HG03571 (cell line): Measurements from ENCODE around the gene UPK3BL2.
A peak's percentile ranks its signal among the peaks of the same experiment; 100 is the strongest.
"Not testable (repeated sequence)": the region's sequence is repeated elsewhere in the genome, so short reads cannot be mapped to it uniquely, and the experiment has no call there.

ENCODE experiments used
- ATAC-seq: cut with Tn5 transposase; IDR thresholded peaks from one replicate; pipeline ENCODE4 v1.9.1; 2021; ENCODE audit not compliant: unreplicated experiment

UPK3BL2 gene, protein sequence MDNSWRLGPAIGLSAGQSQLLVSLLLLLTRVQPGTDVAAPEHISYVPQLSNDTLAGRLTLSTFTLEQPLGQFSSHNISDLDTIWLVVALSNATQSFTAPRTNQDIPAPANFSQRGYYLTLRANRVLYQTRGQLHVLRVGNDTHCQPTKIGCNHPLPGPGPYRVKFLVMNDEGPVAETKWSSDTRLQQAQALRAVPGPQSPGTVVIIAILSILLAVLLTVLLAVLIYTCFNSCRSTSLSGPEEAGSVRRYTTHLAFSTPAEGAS

DNA sequence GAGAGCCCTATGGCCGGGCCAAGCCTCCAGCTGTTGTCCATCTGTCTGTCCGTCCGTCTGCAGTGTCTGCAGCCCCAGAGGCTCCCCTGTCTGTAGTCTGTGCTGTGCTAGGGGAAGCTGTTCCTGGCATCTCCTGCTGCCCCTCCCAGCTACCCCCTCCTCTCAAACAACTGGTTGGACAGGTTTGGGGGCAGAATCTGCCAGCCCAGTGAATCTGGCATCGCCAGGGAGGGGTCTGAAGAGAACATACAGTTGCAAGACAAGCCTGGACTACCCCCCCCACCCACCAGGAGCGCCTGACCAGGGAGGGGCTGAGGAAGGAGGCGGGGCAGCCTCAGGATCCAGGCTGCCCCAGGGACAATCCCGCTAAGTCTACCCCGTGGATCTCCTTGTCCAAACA is at the start of gene UPK3BL2:
Gene UPK3BL2 (minus strand): TSS at position 101 of the 400 bp plus-strand sequence. CDS start 60 bp downstream, at position 41.
- not testable (repeated sequence) for ATAC-seq

DNA sequence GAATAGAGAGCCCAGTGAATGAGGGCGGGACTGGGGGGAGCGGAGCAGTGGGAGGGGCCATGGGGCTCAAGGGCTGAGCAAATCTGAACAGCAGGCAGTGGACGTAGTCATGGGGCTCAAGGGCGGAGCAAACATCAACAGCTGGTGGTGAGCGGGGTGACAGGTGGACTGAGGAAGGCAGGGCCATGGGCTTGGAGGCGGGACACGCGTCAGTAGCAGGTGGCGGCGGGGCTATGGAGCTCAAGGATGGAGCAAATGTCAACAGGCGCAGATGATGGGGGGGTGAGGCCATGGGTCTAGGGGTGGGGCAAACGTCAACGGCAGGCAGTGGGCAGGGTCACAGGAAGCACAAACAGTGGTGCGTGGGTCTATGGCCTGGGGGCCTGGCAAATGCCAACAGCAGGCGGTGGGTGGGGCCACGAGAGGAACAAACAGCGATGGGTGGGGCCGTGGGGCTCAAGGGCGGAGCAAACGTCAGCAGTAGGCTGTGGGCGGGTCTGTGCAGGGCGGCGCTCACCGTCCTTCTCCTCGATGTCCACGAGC is 49.1 kb upstream of the UPK3BL2 start:
- ATAC-seq = peak; percentile 44

DNA sequence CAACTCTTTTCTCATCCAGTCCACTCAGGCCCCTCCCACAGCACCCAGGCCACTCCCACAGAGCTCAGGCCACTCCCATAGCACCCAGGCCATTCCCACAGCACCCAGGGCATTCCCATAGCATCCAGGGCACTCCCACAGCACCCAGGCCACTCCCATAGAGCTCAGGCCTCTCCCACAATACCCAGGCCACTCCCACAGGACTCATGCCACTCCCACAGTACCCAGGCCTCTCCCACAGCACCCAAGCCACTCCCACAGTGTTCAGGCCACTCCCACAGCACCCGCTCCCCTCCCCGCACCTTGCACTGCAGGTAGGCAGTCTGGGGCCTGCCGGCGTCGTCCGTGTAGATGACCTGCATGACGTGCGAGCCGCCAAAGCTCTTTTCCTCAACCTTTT is 46.4 kb upstream of the UPK3BL2 start:
- peak; percentile 50 for ATAC-seq

DNA sequence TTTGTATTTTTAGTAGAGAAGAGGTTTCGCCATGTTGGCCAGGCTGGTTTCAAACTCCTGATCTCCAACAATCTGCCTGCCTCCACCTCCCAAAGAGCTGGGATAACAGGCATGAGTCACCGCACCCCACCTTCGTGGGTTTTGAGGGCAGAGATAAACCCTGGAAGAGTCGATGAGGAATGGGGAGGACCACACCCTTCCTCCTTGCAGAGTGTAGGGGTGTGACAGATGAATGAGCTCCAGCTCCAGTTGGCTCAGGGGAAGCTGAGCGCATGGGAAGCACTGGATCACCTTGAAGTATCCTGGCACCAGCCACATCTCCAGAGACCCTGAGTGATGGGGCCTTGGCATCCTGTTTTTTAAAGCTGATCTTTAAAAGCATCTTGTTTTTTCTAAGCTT is 40.0 kb upstream of the UPK3BL2 start:
- ATAC-seq = not testable (repeated sequence)

DNA sequence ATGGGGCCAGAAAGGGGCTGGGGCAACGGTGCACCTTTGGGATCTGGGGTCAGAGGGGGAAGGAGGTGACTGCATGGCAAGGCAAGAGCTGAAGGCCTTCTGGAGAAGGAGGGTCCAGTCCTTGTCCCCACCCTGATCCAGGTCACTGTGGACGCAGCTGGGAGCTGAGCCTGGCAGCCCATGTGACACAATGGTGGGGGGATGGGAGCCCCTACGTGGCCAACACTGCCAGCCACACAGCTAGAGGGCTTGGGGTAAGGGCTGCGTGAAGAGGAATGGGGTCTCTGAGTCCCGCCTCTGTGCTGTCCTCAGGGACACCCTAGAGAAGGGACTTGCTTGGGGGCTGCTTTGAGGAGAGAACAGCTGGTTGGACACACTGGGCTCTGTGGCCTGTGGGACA is 38.2 kb upstream of the UPK3BL2 start:
- ATAC-seq = not testable (repeated sequence)

DNA sequence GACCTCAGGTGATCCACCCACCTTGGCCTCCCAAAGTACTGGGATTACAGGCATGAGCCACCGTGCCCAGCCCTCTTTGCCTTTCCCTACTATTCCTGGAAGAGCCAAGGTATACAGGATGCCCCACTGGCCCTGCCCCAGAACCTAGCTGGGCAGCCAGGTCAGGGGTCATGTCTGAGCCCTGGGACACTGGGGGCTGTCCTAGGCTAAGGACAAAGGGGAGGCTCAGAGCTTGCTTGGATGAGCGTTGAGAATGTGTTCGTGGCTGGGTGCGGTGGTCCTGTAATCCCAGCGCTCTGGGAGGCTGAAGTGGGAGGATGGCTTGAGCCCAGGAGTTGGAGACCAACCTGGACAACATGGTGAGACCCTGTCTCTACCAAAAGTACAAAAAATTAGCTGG is 35.0 kb upstream of the UPK3BL2 start:
- ATAC-seq = not testable (repeated sequence)

DNA sequence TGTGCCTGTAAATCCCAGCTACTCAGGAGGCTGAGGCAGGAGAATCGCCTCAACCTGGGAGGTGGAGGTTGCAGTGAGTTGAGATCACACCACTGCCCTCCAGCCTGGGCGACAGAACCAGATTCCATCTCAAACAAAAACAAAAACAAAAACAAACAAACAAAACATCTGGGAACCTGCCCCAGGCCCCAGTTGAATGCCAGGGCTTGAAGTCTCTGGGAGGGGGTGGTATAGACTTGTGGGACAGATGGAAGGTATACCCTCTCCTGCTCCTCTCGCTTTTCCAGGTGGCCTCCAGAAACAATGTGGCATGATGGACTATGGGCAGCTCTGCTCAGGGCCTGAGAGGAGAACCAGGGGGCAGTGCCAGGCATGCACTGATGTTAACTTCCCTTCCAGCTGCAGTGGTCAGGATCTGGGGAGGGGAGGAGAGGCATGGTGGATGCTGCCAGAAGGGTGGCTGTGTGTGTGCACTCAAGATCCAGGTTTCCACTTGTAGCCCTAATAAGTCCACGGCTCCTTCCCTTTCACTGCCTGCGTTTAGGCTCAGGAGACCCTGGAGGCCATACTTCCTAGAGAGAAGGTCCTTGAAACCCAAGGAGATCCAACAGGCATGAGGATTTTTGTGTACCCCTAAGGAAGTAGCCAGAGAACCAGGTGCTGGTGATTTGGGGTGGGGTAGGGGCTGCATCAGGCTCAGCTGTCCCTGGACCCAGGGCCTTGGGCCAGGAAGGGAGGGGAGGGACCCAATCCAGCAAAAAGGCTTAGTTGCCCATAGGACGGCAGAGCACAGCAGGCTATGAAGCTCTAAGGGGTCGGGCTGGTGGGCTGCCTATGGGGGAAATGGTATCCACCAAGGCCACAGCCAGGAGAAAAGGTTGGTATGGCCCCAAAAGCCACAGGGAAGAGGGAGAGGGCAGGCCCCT is 34.1 kb upstream of the UPK3BL2 start:
- ATAC-seq = not testable (repeated sequence)

DNA sequence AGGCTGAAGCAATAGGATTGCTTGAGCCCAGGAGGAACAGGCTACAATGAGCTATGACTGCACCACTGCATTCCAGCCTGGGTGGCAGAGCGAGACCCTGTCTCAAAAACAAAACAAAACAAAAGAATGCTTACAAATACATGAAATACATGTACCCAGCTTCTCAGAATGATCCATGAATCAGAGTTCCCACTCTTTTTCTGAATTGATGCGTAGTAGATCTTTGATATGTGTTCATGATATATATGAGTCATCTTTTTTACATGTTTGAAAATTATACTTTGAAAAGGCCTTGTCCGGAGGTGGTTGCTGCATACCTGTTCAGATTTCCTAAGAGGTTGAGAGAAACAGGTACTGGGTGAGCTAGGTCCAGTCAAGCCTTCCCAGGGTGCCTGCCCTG is 32.9 kb upstream of the UPK3BL2 start:
- not testable (repeated sequence) for ATAC-seq

DNA sequence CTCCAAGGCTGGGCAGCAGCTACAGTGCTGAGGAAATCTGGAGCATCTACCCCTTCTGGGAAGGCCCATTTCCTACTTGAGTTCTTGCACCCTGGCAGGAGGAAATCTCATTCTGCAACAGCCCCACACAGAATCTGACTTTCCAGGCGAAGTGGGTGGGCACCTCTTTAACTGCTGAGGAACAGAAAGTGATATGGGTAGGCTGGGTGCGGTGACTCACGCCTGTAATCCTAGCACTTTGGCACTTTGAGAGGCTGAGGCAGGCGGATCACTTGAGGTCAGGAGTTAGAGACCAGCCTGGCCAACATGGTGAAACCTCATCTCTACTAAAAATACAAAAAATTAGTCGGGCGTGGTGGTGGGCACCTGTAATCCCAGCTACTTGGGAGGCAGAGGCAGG is 31.1 kb upstream of the UPK3BL2 start:
- not testable (repeated sequence) for ATAC-seq

DNA sequence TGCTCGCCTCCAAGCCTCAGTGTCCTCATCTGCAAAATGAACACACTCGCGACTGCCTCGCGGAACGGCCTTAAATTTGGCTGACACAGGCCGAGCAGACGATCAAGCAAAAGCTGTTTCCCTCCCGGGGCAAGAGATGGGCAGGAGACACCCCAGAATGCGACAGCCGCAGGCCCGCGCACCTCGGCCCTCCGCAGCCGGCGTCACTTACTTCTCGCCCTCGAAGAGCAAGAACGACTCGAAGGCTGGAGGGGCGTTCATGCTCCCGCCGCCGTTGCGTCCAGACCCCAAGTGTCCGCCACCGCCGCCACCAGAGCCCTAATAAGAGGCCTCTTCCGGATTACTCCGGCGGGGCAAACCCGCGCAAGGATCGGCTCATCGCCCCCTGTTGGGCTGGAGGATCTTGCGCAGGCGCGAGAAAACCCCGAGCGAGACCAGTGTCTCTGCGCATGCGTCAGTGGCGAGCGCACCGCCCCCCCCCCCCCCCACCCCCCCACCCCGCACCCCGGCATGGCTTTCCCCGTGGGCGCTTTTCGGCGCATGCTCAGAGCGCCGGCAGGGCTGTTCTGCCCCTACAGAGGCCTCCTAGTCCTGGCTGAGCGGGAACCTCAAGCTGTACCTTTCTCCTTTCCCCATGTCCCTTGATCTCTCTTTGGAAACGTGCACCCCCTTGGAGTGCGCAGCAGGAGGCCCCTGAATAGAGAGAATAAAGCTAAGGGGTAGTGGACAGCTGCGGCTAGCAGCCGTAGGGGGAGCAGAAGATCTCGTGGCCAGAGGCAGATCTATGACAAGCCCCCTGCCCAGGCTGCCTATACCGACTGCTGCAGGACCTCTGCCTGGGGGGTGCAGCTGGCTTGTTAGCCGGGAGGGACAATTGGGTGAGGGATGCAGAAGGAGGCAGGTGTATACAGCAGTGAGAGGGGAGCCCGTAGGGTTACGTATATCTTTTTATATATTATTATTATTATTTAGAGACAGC is 29.1 kb upstream of the UPK3BL2 start, which contains the start of gene POLR2J3:
Gene POLR2J3 (minus strand): TSS at position 323 of the 979 bp plus-strand sequence. CDS start 62 bp downstream, at position 261.
- peak; percentile 95 for ATAC-seq

DNA sequence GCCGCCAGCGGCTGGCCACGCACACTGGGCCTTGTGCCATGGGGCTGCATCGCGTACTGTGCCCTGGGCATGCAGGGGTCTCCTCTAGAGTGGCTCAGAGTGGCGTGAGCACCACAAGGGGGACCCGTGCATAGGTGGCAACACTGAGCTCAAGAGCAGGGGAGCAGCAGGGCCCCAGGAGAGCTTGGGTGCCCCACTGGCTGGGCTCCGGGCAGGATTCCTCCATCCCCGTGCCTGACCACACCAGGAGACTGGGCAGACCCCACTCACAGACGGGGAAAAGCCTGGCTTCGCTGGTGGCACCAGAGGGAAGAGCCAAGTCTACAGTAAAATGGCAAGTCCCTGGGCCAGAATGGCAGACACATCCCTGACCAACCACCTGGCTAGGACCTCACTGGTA is 25.1 kb upstream of the UPK3BL2 start:
- not testable (repeated sequence) for ATAC-seq

DNA sequence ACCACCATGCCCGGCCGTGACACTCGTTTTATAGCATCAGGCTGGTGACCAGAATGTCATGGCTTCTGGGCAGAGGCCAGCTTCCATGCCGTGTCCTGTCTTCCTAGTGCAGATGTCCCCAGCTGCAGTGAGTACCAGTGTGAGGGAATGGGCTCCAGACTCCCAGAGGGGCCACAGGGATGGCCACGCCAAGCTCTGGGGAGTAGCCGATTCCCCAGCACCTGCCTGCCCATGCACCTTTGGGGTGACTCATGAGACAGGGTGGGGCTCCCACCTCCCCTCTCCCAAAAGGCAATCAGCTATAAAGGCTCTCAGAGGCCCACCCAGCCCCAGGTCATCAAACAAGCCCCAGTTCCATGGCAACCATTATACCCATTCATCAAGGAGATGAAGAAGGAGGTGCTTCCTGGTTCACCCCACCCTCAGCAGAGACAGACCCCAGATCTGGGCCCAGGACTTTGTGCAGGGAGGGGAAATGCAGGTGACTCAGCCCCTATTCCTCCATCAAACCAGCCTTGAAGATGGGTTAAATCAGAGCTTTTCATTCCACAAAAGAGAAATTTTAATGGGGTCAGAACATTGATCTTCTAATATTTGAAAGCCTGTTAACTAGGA is 7.4 kb upstream of the UPK3BL2 start, which contains the start of gene SPDYE2:
Gene SPDYE2 (plus strand): TSS at position 419 of the 615 bp plus-strand sequence. CDS start 2,030 bp downstream, outside the sequence.
- not testable (repeated sequence) for ATAC-seq

DNA sequence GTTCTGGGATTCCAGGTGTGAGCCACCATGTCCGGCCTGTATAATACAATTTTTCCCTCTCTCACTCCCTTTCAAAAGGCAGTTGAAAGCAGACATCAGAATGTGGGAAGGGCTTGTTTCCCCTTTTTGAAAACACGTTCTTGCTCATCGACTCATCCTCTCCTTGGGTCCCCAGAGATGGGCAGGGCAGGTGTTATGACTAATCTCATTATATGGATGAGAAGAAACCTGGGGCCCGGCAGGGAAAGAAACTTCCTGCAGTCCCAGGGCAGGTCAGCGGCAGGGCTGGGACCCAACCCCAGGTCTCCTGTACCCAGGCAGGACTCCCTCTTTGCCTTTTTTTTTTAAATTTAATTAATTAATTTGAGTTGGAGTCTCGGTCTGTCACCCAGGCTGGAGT is 2.9 kb upstream of the UPK3BL2 start:
- ATAC-seq = peak; percentile 78

DNA sequence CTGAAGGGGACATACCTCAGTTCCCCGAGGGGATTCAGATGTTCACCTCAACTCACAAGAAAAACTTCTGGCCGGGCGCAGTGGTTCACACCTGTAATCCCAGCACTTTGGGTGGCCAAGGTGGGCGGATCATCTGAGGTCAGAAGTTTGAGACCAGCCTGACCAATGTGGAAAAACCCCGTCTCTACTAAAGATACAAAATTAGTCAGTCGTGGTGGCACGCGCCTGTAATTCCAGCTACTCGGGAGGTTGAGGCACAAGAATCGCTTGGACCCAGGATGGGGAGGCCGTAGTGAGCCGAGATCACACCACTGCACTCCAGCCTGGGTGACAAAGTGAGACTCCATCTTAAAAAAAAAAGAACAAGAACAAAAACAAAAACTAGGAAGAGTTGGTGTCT is 1.8 kb upstream of the UPK3BL2 start:
- not testable (repeated sequence) for ATAC-seq

DNA sequence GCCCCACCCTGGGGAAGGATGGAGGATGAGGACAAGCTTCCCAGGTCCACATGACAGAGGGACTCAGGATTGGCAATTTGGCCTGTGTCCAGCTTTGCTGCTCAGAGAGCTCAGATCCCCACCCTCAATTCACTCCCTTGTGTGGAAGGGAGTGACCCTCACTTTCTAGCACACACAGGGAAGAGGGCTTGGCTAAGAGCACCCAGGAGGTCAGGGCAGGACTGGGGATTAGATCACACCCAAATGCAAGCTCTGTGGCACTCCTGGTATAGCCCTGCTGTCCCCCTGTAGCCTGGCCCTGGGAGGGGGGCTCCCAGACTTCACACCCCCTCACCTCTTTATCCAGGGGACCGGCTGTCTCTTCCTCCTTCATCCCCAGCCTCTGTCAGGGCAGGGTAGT is 876 bp upstream of the UPK3BL2 start:
- not testable (repeated sequence) for ATAC-seq

DNA sequence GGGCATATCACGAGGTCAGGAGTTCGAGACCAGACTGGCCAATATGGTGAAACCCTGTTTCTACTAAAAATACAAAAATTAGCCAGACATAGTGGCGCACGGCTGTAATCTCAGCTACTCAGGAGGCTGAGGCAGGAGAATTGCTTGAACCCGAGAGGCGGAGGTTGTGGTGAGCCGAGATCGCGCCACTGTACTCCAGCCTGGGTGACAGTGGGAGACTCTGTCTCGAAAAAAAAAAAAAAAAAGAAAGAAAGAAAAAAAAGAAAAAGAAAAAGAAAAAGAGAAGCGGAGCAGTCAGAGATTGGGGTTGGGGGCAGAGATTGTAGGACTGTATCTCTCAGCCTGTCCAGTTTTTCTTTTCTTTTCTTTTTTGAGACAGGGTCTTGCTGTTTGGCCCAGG is 725 bp downstream of the UPK3BL2 start:
- ATAC-seq = not testable (repeated sequence)

DNA sequence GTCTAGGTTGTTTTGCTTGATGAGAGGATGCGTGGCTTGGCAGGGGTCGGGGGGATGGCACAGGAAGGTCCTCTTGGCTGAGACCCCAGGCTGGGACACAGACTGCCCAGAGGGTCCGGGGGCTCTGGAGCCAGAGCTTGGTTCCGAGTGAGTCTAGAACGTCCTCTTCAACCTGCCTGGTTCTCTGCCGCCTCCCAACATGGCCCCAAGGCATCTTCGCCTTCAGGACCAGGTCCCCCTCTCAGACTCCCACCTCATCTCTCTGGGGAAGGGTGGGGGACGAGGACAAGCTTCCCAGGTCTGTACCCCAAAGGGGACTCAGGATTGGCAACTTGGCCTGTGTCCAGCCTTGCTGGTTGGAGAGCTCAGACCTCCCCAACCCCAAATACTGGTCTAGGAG is 1.4 kb downstream of the UPK3BL2 start:
- ATAC-seq = not testable (repeated sequence)

DNA sequence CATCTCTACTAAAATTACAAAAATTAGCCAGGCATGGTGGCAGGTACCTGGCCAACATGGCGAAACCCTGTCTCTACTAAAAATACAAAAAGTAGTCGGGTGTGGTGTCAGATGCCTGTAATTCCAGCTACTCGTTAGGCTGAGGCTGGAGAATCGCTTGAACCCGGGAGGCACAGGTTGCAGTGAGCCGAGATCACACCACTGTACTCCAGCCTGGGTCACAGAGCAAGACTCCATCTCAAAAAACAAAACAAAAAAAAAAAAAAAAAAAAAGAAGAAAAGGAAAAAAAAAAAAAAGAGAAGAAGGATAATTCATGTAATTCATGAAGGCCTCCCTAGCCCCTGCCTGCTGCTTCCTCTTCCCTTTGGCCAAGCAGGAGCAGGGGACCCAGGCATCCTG is 2.9 kb downstream of the UPK3BL2 start:
- not testable (repeated sequence) for ATAC-seq

DNA sequence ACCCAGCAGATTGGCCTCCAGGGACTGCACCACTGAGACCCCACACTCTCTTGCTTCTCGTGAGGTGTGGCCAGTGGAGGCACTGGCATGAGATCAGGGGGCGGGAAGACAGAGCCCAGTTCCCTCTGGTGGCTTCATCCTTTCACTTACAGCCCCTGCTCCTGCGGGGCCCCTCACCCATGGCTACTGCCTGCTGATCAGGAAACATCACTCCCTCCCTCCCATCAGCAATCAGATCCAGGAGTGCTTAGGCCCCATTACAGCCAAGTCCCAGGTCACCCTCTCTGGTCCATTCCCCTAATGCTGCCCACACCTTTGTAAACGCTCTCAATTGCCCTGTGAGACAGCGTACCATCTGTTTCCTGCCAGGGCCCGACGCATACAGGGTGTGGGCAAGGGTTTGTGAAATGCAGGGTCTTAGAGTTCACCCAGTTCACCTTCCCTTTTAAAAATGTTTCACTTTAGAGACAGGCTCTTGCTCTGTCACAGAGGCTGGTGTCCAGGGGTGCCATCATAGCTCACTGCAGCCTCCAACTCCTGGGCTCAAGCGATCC is 8.4 kb downstream of the UPK3BL2 start:
- not testable (repeated sequence) for ATAC-seq
